Neural crest cell (in vitro differentiated cells): ENCODE measurements around the gene VENTX. TPM values are rescaled to one million over a fixed set of nuclear protein-coding genes. Genes with fewer than 3 reads are reported as not detected.

Source experiments
- DNase-seq: peaks from one replicate; pipeline ENCODE4 v3.0.0; 2021; ENCODE audit warnings: low read depth, mixed read lengths, low spot score
- H3K27ac Mint-ChIP-seq: one replicate; pipeline ENCODE4 v1.8.0; 2021; ENCODE audit warnings: mild to moderate bottlenecking, mixed read lengths; ENCODE audit not compliant: unreplicated experiment
- H3K27me3 Mint-ChIP-seq: 2 replicates; pipeline ENCODE4 v1.8.0; 2021; ENCODE audit warnings: low read depth, mild to moderate bottlenecking, mixed read lengths
- H3K36me3 Mint-ChIP-seq: 2 replicates; pipeline ENCODE4 v1.8.0; 2021; ENCODE audit warnings: low read depth, mild to moderate bottlenecking, mixed read lengths
- H3K4me1 Mint-ChIP-seq: 2 replicates; pipeline ENCODE4 v1.8.0; 2021; ENCODE audit warnings: mixed read lengths
- H3K4me3 Mint-ChIP-seq: one replicate; pipeline ENCODE4 v1.8.0; 2021; ENCODE audit warnings: mild to moderate bottlenecking, mixed read lengths
- H3K9me3 Mint-ChIP-seq: 2 replicates; pipeline ENCODE4 v1.8.0; 2021; ENCODE audit warnings: mixed read lengths
- total RNA-seq: library from RNA; stranded (reverse); gene quantifications from 2 replicates; pipeline ENCODE4 v1.2.1, GENCODE V29; 2021
- TF ChIP-seq, protein P1 (sequence below): fragments of 200-600 bp; sonication (generic); conservative IDR thresholded peaks from 2 replicates; pipeline ENCODE4 v1.5.0; 2021; ENCODE audit warnings: antibody characterized with exemption, mild to moderate bottlenecking

VENTX gene
- total RNA-seq, 1 donor from 2014 or later: not detected

DNA sequence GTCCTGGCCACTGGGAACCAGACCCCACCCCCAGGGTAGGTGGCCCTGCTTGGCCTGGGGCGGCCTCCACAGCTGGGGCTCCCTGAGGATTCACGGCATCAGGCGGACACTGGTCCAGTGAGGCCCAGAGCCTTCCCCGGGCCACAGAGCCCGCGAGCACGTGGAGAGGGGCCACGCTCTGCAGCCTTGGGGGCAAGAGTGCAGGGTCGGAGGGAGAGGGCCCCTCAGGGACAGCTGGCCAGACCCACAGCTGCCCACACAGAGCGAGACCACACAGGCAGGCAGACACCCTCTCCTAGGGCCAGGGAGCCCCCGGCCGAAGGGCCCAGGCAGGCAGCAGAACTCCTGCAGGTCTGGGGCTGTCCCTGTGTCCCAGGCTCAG, 10.7 kb downstream of the VENTX start:
- TF ChIP-seq, protein P1, sequence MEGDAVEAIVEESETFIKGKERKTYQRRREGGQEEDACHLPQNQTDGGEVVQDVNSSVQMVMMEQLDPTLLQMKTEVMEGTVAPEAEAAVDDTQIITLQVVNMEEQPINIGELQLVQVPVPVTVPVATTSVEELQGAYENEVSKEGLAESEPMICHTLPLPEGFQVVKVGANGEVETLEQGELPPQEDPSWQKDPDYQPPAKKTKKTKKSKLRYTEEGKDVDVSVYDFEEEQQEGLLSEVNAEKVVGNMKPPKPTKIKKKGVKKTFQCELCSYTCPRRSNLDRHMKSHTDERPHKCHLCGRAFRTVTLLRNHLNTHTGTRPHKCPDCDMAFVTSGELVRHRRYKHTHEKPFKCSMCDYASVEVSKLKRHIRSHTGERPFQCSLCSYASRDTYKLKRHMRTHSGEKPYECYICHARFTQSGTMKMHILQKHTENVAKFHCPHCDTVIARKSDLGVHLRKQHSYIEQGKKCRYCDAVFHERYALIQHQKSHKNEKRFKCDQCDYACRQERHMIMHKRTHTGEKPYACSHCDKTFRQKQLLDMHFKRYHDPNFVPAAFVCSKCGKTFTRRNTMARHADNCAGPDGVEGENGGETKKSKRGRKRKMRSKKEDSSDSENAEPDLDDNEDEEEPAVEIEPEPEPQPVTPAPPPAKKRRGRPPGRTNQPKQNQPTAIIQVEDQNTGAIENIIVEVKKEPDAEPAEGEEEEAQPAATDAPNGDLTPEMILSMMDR: no peak
- no peak overlapping the region for H3K27ac Mint-ChIP-seq
- no peak overlapping the region for H3K4me3 Mint-ChIP-seq
- peaks cover 10% of the 10 kb centered on the region for H3K4me1 Mint-ChIP-seq
- H3K27me3 Mint-ChIP-seq: peaks cover 12% of the 10 kb centered on the region
- DNase-seq: no peak
- H3K9me3 Mint-ChIP-seq: no peaks in the 10 kb centered on the region
- H3K36me3 Mint-ChIP-seq: no peaks in the 10 kb centered on the region

DNA sequence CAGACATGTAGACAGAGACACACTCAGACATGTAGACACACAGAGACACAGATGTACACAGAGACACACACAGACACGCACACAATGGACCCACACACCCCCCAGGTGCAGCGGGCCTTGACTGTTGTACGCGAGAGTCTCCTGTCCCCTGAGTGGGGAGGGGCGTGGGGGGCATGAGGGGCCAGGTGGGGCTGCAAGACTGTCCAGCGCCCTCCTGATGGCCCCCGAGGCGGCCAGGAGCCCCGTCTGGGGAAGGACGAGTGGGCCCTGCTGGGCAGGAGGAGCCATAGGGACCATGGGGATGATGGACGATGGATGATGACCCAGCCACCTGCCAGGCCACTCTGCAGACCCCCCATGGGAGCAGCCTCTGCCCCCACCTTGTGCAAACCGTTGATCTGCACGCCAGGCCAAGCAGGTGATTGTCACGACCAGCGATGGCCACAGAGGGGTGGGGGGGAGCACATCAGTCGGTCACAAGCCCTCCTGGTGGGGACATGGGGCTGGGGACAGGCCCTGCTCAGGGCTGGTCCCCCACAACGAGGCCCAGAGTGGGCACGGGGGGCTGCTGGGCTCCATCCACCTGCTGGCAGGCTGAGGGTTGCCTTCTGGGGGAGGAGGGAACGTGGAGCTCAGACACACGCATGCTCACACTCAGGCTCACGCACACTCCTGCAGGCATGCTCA, 11.6 kb downstream of the VENTX start:
- H3K4me3 Mint-ChIP-seq: no peak overlapping the region
- no peak for DNase-seq
- peaks cover 10% of the 10 kb centered on the region for H3K4me1 Mint-ChIP-seq
- H3K27me3 Mint-ChIP-seq: peaks cover 12% of the 10 kb centered on the region
- H3K27ac Mint-ChIP-seq: no peak overlapping the region
- TF ChIP-seq, protein P1: peak; percentile 12
- no peaks in the 10 kb centered on the region for H3K9me3 Mint-ChIP-seq
- no peaks in the 10 kb centered on the region for H3K36me3 Mint-ChIP-seq

DNA sequence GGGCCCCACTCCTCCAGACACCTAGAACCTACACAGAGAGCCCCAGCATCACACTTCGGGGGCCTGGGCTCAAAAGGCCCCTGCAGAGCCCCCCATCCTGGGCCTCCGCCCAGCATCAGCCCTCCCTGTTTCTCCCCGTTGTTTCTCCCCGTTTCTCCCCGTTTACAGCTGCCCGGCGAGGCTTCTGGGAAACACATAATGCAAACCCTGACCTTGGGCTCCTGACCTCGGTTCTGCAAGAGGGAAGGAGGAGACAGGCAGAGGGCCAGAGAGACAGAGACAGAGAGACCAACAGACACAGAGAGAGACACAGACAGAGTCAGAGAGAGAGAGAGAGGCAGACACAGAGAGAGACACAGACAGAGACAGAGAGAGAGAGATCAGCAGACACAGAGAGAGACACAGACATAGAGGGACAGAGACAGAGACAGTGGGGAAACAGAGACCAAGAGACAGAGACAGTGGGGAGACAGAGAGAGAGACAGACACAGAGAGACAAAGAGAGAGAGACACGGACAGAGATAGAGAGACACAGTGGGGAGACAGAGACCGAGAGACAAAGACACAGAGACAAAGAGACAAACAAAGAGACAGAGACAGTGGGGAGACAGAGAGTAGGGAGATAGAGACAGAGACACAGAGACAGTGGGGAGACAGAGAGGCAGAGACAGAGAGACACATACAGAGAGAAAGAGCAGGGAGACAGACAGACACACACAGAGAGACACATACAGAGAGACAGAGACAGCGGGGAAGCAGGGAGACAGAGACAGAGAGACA, 12.5 kb downstream of the VENTX start:
- TF ChIP-seq, protein P1: no peak
- no peaks in the 10 kb centered on the region for H3K9me3 Mint-ChIP-seq
- peaks cover 14% of the 10 kb centered on the region for H3K4me1 Mint-ChIP-seq
- H3K36me3 Mint-ChIP-seq: no peaks in the 10 kb centered on the region
- peaks cover 17% of the 10 kb centered on the region for H3K27me3 Mint-ChIP-seq
- DNase-seq: no peak
- no peak overlapping the region for H3K4me3 Mint-ChIP-seq
- H3K27ac Mint-ChIP-seq: peak overlapping the region; percentile 7

DNA sequence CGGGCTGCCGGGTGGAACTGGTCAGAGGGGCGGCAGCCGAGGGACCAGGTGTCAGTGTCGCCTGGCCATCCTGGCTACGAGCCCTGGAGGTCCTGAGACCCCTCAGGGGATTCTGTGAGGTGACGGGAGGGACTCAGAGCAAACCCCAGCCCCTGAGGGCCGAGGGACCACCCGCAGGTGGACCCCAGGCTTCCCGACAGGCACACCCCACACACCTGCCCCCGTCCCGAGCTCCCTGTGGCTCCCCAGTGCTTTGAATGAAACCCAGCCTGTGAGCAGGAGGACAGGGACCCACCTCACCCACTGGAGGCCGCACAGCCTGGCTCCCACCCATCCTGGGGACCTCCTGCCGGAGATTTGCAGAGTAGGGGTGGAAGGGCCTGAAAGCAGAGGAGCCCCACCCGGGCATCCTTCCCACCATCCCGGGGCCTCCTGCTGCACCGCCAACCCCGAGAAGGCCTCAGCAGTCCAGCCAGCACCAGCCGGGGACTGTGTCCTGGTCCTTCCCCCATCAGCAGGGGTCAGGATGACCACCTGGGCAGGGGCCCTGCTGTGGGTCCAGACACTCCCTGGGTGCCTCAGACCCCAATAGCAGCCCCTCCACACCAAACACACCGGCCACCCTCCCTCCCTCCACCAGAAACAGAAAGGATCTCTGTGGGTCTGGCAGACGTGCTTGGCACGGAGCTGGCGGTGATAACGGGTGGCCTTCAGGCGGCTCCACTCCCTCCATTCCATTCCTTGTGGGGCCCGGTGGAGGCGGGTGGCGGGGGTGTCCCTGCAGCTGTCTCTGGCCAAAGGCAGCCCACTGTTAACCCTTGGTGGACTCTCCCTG, 13.9 kb downstream of the VENTX start:
- Mint-ChIP-seq H3K36me3 (no peaks in the 10 kb centered on the region), H3K4me3 (no peak overlapping the region), H3K4me1 (peaks cover 14% of the 10 kb centered on the region), H3K9me3 (no peaks in the 10 kb centered on the region), H3K27ac (no peak overlapping the region), H3K27me3 (peaks cover 15% of the 10 kb centered on the region)
- TF ChIP-seq, protein P1: no peak
- DNase-seq: no peak

DNA sequence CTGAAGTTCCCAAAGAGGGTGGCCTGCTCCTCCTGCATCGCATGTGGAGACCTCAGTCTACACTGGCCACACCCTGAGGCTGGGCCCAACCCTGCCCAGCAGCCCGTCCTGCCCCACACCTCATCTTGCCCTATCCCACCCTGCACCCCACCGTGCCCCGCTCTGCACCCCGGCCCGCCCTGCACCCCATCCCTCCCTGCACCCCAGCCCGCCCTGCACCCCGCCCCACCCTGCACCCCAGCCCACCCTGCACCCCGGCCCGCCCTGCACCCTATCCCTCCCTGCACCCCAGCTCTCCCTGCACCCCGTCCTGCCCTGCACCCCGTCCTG, 14.5 kb downstream of the VENTX start:
- peaks cover 14% of the 10 kb centered on the region for H3K4me1 Mint-ChIP-seq
- TF ChIP-seq, protein P1: no peak

More for the DNA sequence above, 14.5 kb downstream of the VENTX start:
- no peaks in the 10 kb centered on the region for H3K36me3 Mint-ChIP-seq
- no peak for DNase-seq
- H3K4me3 Mint-ChIP-seq: no peak overlapping the region
- H3K9me3 Mint-ChIP-seq: no peaks in the 10 kb centered on the region
- H3K27ac Mint-ChIP-seq: no peak overlapping the region
- peaks cover 21% of the 10 kb centered on the region for H3K27me3 Mint-ChIP-seq
